ENCODE data around the gene TBX2. TPM values are rescaled to one million over a fixed set of nuclear protein-coding genes. Genes with fewer than 3 reads are reported as not detected.
A peak's percentile ranks its signal among the peaks of the same experiment; 100 is the strongest.

The TBX2 gene
- total and polyA plus RNA-seq, 2 experiments from 2014 or later = 19.6 to 27.5 TPM

- H3K27ac ChIP-seq = peak overlapping the region; percentile 98
- peak overlapping the region; percentile 8 for H3K4me3 ChIP-seq
- no peaks in the 10 kb centered on the region for H4K20me1 ChIP-seq (ENCODE audit: insufficient read depth, poor library complexity, severe bottlenecking)
- H3K4me2 ChIP-seq = peak overlapping the region; percentile 90
- H3K27me3 ChIP-seq = peaks cover 47% of the 10 kb centered on the region
- 17% methylated on average over 32 of the region's 47 CpGs for WGBS (ENCODE audit: low lambda C conversion rate, missing lambda C conversion rate)
- H3K9me2 ChIP-seq (replicated peaks; ENCODE audit: insufficient read depth) = no peaks in the 10 kb centered on the region
- peaks cover 52% of the 10 kb centered on the region for H3K4me1 ChIP-seq (ENCODE audit: insufficient read depth)
- H3K36me3 ChIP-seq (replicated peaks; ENCODE audit: insufficient read depth, low read depth) = no peaks in the 10 kb centered on the region
- H3K79me2 ChIP-seq = peaks cover 84% of the 10 kb centered on the region
- no peak overlapping the region for H2AFZ ChIP-seq
- TF ChIP-seq EZH2 (IDR thresholded peaks at IDR 0.05; ENCODE audit: borderline replicate concordance) (no peak), EZH2phosphoT487 (IDR thresholded peaks at IDR 0.05; ENCODE audit: low read depth, severe bottlenecking, unreplicated experiment) (no peak)
- TF ChIP-seq, protein P1, sequence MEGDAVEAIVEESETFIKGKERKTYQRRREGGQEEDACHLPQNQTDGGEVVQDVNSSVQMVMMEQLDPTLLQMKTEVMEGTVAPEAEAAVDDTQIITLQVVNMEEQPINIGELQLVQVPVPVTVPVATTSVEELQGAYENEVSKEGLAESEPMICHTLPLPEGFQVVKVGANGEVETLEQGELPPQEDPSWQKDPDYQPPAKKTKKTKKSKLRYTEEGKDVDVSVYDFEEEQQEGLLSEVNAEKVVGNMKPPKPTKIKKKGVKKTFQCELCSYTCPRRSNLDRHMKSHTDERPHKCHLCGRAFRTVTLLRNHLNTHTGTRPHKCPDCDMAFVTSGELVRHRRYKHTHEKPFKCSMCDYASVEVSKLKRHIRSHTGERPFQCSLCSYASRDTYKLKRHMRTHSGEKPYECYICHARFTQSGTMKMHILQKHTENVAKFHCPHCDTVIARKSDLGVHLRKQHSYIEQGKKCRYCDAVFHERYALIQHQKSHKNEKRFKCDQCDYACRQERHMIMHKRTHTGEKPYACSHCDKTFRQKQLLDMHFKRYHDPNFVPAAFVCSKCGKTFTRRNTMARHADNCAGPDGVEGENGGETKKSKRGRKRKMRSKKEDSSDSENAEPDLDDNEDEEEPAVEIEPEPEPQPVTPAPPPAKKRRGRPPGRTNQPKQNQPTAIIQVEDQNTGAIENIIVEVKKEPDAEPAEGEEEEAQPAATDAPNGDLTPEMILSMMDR (IDR thresholded peaks at IDR 0.05; ENCODE audit: poor library complexity) = no peak
- H3K9me3 ChIP-seq (ENCODE audit: low read depth) = no peaks in the 10 kb centered on the region
- no peak for DNase-seq (ENCODE audit: low spot score)
These were observed 56.5 kb downstream of the TBX2 start for GRCh38 chr17:61456061-61456681.

GRCh38 chr17:61456688-61457225 lies 57.1 kb downstream of the TBX2 start:
- Histone ChIP-seq H3K9me2 (replicated peaks; ENCODE audit: insufficient read depth) (no peaks in the 10 kb centered on the region), H2AFZ (no peak overlapping the region), H3K27me3 (peaks cover 42% of the 10 kb centered on the region), H3K4me3 (peak overlapping the region; percentile 16), H3K27ac (peak overlapping the region; percentile 98), H3K4me2 (peak overlapping the region; percentile 90), H3K79me2 (peaks cover 79% of the 10 kb centered on the region), H3K4me1 (ENCODE audit: insufficient read depth) (peaks cover 57% of the 10 kb centered on the region), H3K36me3 (replicated peaks; ENCODE audit: insufficient read depth, low read depth) (no peaks in the 10 kb centered on the region), H3K9me3 (ENCODE audit: low read depth) (no peaks in the 10 kb centered on the region), H4K20me1 (ENCODE audit: insufficient read depth, poor library complexity, severe bottlenecking) (no peaks in the 10 kb centered on the region)
- WGBS (ENCODE audit: low lambda C conversion rate, missing lambda C conversion rate) = 13% methylated on average over 44 of the region's 45 CpGs
- TF ChIP-seq EZH2phosphoT487 (IDR thresholded peaks at IDR 0.05; ENCODE audit: low read depth, severe bottlenecking, unreplicated experiment) = no peak
- TF ChIP-seq EZH2 (IDR thresholded peaks at IDR 0.05; ENCODE audit: borderline replicate concordance) = no peak
- TF ChIP-seq, protein P1 (IDR thresholded peaks at IDR 0.05; ENCODE audit: poor library complexity) = no peak
- no peak for DNase-seq (ENCODE audit: low spot score)

GRCh38 chr17:61457226-61457983 lies 57.8 kb downstream of the TBX2 start:
- H3K9me3 ChIP-seq (ENCODE audit: low read depth) = no peaks in the 10 kb centered on the region
- H2AFZ ChIP-seq = no peak overlapping the region
- H3K4me1 ChIP-seq (ENCODE audit: insufficient read depth) = peaks cover 63% of the 10 kb centered on the region
- peak overlapping the region; percentile 90 for H3K4me2 ChIP-seq
- DNase-seq (ENCODE audit: low spot score) = no peak
- peaks cover 35% of the 10 kb centered on the region for H3K27me3 ChIP-seq
- H4K20me1 ChIP-seq (ENCODE audit: insufficient read depth, poor library complexity, severe bottlenecking) = no peaks in the 10 kb centered on the region
- peak overlapping the region; percentile 98 for H3K27ac ChIP-seq
- WGBS (ENCODE audit: low lambda C conversion rate, missing lambda C conversion rate) = 29% methylated on average over 35 of the region's 39 CpGs
- peaks cover 77% of the 10 kb centered on the region for H3K79me2 ChIP-seq
- H3K4me3 ChIP-seq = peak overlapping the region; percentile 16
- H3K9me2 ChIP-seq (replicated peaks; ENCODE audit: insufficient read depth) = no peaks in the 10 kb centered on the region
- H3K36me3 ChIP-seq (replicated peaks; ENCODE audit: insufficient read depth, low read depth) = no peaks in the 10 kb centered on the region
- TF ChIP-seq, protein P1 (IDR thresholded peaks at IDR 0.05; ENCODE audit: poor library complexity) = no peak
- peak; percentile 68 for TF ChIP-seq EZH2 (IDR thresholded peaks at IDR 0.05; ENCODE audit: borderline replicate concordance)
- TF ChIP-seq EZH2phosphoT487 (IDR thresholded peaks at IDR 0.05; ENCODE audit: low read depth, severe bottlenecking, unreplicated experiment) = peak; percentile 46
